Measurements from ENCODE around the gene PRKACB. TPM values are rescaled to one million over a fixed set of nuclear protein-coding genes. Genes with fewer than 3 reads are reported as not detected.

PRKACB gene
- polyA plus RNA-seq, 1 donor (not counting 4 experiments of a cell fraction or from before 2014, with no cell fraction given) = 15.3 TPM

DNA sequence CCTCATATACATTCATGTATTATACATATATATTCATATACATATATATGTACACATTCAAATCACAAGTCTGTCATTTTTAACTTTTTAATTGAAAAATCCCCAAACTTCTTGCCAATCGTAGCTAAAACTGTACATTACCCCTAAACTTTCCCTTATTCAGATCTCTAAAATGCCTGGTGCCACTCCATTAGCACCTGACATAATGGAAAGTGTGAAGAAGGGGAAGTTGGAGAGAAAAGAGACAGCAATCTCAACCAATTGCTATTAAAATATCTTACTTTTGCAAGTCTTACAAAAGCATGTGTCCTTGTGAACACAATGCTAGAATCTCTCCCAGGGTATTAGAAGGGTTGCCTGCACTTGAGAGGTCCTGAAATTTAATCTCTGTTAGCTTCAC is 22.7 kb upstream of the PRKACB start:
- Histone ChIP-seq H3K9me3 (ENCODE audit: control insufficient read depth, low read depth, low read length) (no peaks in the 10 kb centered on the region), H3K36me3 (ENCODE audit: control insufficient read depth in 2 of 2, extremely low read depth in 1 of 2, insufficient read depth in 2 of 2, low read length in 2 of 2) (no peaks in the 10 kb centered on the region), H2AFZ (ENCODE audit: control insufficient read depth, low read length) (no peak overlapping the region), H3K4me3 (ENCODE audit: control insufficient read depth in 2 of 3, extremely low read depth in 1 of 3, insufficient read depth in 2 of 3, low read depth in 1 of 3, low read length in 3 of 3) (no peak overlapping the region), H3K9ac (ENCODE audit: control insufficient read depth, extremely low read depth, insufficient read depth, low read length) (no peak overlapping the region), H3K4me2 (ENCODE audit: control insufficient read depth, extremely low read depth, insufficient read depth, low read depth, low read length) (no peak overlapping the region), H4K20me1 (ENCODE audit: control insufficient read depth, extremely low read depth, insufficient read depth, low read length) (no peaks in the 10 kb centered on the region), H3K27me3 (ENCODE audit: control insufficient read depth, extremely low read depth, insufficient read depth, low read length) (no peaks in the 10 kb centered on the region), H3K79me2 (ENCODE audit: control insufficient read depth, insufficient read depth, low read length) (no peaks in the 10 kb centered on the region), H3K4me1 (ENCODE audit: control insufficient read depth, extremely low read depth, insufficient read depth, low read length) (no peaks in the 10 kb centered on the region), H3K9me1 (ENCODE audit: control insufficient read depth, extremely low read depth, insufficient read depth, low read length) (no peaks in the 10 kb centered on the region), H3K27ac (ENCODE audit: control insufficient read depth, insufficient read depth, low read length) (no peak overlapping the region)
- no peak for FAIRE-seq
- TF ChIP-seq, protein P1, sequence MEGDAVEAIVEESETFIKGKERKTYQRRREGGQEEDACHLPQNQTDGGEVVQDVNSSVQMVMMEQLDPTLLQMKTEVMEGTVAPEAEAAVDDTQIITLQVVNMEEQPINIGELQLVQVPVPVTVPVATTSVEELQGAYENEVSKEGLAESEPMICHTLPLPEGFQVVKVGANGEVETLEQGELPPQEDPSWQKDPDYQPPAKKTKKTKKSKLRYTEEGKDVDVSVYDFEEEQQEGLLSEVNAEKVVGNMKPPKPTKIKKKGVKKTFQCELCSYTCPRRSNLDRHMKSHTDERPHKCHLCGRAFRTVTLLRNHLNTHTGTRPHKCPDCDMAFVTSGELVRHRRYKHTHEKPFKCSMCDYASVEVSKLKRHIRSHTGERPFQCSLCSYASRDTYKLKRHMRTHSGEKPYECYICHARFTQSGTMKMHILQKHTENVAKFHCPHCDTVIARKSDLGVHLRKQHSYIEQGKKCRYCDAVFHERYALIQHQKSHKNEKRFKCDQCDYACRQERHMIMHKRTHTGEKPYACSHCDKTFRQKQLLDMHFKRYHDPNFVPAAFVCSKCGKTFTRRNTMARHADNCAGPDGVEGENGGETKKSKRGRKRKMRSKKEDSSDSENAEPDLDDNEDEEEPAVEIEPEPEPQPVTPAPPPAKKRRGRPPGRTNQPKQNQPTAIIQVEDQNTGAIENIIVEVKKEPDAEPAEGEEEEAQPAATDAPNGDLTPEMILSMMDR (optimal IDR thresholded peaks at IDR 0.05 in 1 of 3, IDR thresholded peaks at IDR 0.05 in 1 of 3, conservative IDR thresholded peaks at IDR 0.05 in 1 of 3; ENCODE audit: extremely low read depth in 1 of 3, insufficient read depth in 2 of 3, low read length in 3 of 3) = no peak
- no peak for TF ChIP-seq EZH2 (IDR thresholded peaks at IDR 0.05; ENCODE audit: low read length)
- no peak for DNase-seq (ENCODE audit: low read depth, low spot score)
- dilution Hi-C loops (cut with MboI; ENCODE audit: extremely low pct_ligation_motif_present, low sequenced_read_pairs) = no loop called here

DNA sequence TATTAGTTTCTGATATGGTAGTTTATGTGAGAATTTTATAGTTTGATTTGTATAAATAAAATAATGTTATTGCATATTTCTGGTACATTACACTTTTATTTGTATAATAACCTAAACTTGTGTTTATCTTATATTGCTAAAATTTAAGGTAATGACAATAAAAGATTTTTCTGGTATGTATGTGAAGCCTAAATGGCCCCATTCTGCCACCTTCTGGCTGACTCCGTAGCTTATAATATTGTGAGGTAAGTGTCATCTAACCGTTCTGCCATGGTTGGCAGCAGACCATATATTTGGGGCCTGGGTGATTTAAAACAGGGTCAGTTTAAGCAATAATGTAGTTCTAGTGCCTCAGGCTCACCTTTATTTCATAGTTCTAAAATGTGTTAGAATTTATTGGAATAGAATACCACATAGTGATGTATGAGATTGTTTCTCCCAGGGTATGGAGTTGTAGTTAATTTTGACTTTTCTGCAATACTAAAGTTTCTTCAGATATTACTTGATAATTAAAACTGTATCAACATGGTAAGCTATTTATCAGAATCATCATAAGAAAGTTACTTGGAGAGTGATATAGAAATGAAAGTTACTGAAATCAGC is 21.2 kb upstream of the PRKACB start:
- Histone ChIP-seq H3K27ac (ENCODE audit: control insufficient read depth, insufficient read depth, low read length) (no peak overlapping the region), H3K4me3 (ENCODE audit: control insufficient read depth in 2 of 3, extremely low read depth in 1 of 3, insufficient read depth in 2 of 3, low read depth in 1 of 3, low read length in 3 of 3) (no peak overlapping the region), H4K20me1 (ENCODE audit: control insufficient read depth, extremely low read depth, insufficient read depth, low read length) (no peaks in the 10 kb centered on the region), H2AFZ (ENCODE audit: control insufficient read depth, low read length) (no peak overlapping the region), H3K36me3 (ENCODE audit: control insufficient read depth in 2 of 2, extremely low read depth in 1 of 2, insufficient read depth in 2 of 2, low read length in 2 of 2) (no peaks in the 10 kb centered on the region), H3K9me3 (ENCODE audit: control insufficient read depth, low read depth, low read length) (no peaks in the 10 kb centered on the region), H3K4me1 (ENCODE audit: control insufficient read depth, extremely low read depth, insufficient read depth, low read length) (no peaks in the 10 kb centered on the region), H3K4me2 (ENCODE audit: control insufficient read depth, extremely low read depth, insufficient read depth, low read depth, low read length) (no peak overlapping the region), H3K9me1 (ENCODE audit: control insufficient read depth, extremely low read depth, insufficient read depth, low read length) (no peaks in the 10 kb centered on the region), H3K9ac (ENCODE audit: control insufficient read depth, extremely low read depth, insufficient read depth, low read length) (no peak overlapping the region), H3K79me2 (ENCODE audit: control insufficient read depth, insufficient read depth, low read length) (no peaks in the 10 kb centered on the region), H3K27me3 (ENCODE audit: control insufficient read depth, extremely low read depth, insufficient read depth, low read length) (no peaks in the 10 kb centered on the region)
- dilution Hi-C loops (cut with MboI; ENCODE audit: extremely low pct_ligation_motif_present, low sequenced_read_pairs) = no loop called here
- peak; percentile 32 for FAIRE-seq
- TF ChIP-seq EZH2 (IDR thresholded peaks at IDR 0.05; ENCODE audit: low read length) = no peak
- TF ChIP-seq, protein P1 (optimal IDR thresholded peaks at IDR 0.05 in 1 of 3, IDR thresholded peaks at IDR 0.05 in 1 of 3, conservative IDR thresholded peaks at IDR 0.05 in 1 of 3; ENCODE audit: extremely low read depth in 1 of 3, insufficient read depth in 2 of 3, low read length in 3 of 3) = peak; percentile 52 to 68 (median 53)
- DNase-seq (ENCODE audit: low read depth, low spot score) = no peak
